ENCODE results near the gene LIME1.

The LIME1 gene

DNA sequence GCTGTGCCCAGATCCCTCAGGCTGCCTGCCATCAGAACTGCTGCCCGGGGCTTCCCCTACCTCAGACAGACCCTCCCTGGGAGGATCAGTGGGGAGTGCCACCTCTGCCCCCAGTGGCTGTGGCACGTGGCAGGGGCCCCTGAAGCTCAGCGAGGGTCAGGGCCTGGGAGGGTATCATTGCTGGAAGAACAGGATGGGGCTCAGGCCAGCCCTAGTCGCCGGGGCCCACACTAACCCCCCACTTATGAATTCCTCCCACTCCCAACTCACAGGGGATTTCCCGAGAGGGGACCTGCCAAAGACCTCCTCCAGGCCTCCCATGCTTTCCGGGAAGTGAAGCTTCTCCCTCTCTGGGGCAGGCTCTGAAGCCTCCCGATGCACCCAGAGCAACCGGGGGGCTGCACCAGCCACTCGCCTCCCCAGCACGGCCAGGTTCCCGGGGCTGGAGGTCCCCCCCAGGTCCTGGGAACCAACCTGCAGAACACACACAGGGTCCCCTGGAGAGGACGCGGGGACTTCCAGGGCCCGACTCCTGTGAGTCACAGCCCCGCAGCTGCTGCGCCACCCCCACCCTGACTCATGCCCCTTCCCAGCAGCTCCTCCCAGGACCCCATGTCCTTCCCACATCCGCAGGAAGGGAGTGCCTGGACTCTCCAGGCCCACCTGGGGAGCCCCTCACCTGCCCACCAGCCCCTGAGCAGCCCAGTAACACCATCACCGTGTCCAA is 37.6 kb upstream of the LIME1 start:
- peak; percentile 92 for DNase-seq (ENCODE audit: low read depth)
- H3K4me3 ChIP-seq (ENCODE audit: low read length) = no peak overlapping the region
- TF ChIP-seq, protein P1, sequence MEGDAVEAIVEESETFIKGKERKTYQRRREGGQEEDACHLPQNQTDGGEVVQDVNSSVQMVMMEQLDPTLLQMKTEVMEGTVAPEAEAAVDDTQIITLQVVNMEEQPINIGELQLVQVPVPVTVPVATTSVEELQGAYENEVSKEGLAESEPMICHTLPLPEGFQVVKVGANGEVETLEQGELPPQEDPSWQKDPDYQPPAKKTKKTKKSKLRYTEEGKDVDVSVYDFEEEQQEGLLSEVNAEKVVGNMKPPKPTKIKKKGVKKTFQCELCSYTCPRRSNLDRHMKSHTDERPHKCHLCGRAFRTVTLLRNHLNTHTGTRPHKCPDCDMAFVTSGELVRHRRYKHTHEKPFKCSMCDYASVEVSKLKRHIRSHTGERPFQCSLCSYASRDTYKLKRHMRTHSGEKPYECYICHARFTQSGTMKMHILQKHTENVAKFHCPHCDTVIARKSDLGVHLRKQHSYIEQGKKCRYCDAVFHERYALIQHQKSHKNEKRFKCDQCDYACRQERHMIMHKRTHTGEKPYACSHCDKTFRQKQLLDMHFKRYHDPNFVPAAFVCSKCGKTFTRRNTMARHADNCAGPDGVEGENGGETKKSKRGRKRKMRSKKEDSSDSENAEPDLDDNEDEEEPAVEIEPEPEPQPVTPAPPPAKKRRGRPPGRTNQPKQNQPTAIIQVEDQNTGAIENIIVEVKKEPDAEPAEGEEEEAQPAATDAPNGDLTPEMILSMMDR (IDR thresholded peaks at IDR 0.05; ENCODE audit: insufficient read depth, low read depth, low read length, missing control alignments) = no peak

GRCh38 chr20:63699466-63700198 is 36.8 kb upstream of the LIME1 start:
- DNase-seq (ENCODE audit: low read depth) = no peak
- H3K4me3 ChIP-seq (ENCODE audit: low read length) = no peak overlapping the region
- TF ChIP-seq, protein P1 (IDR thresholded peaks at IDR 0.05; ENCODE audit: insufficient read depth, low read depth, low read length, missing control alignments) = no peak

DNA sequence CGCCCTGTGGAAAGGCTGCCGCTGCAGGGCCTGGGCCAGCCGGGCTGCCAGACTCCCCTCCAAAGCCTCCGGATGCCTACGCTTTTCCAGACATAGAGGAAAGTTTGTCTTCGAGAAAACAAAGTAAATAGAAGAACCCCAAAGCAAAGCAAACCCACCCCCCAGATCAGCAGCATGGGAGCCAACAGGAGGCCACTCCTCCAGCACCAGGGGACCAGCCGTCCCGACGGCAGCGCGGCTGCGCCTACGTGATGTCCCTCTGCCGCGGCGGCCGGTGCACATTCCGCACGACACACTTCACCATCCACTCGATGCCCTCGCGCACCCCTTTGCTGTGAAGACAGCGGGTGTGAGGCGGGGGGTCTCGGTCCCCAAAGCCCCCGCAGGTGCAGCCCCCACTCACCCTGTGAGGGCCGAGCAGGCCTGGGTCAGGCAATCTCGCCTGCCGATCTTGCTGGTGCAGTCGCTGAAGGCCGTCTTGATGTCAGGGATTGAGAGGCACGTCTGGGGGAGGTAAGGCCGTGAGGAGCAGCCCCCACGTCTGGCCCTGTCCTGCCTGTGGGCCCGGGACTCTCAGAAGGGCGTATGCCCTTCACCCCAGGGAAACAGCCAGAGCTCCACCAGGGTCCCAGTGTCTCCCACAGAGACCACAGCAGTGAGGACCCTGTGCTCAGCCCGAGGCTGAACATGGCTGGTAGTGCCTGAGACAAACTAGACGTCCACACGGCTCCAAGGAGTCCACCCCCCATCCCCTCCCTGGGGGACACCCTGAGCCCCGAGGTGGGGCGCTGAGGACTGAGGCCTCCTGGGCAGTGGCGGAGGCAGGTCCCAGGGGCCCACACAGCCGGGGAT is 36.0 kb upstream of the LIME1 start:
- TF ChIP-seq, protein P1 (IDR thresholded peaks at IDR 0.05; ENCODE audit: insufficient read depth, low read depth, low read length, missing control alignments) = no peak
- no peak for DNase-seq (ENCODE audit: low read depth)
- H3K4me3 ChIP-seq (ENCODE audit: low read length) = no peak overlapping the region

- TF ChIP-seq, protein P1 (IDR thresholded peaks at IDR 0.05; ENCODE audit: insufficient read depth, low read depth, low read length, missing control alignments) = no peak
- DNase-seq (ENCODE audit: low read depth) = no peak
- H3K4me3 ChIP-seq (ENCODE audit: low read length) = no peak overlapping the region
Observed at GRCh38 chr20:63701051-63701328, 35.5 kb upstream of the LIME1 start.

GRCh38 chr20:63701329-63702035 is 35.0 kb upstream of the LIME1 start:
- TF ChIP-seq, protein P1 (IDR thresholded peaks at IDR 0.05; ENCODE audit: insufficient read depth, low read depth, low read length, missing control alignments) = no peak
- no peak overlapping the region for H3K4me3 ChIP-seq (ENCODE audit: low read length)
- DNase-seq (ENCODE audit: low read depth) = no peak

GRCh38 chr20:63702036-63702665 is 34.3 kb upstream of the LIME1 start:
- no peak overlapping the region for H3K4me3 ChIP-seq (ENCODE audit: low read length)
- no peak for DNase-seq (ENCODE audit: low read depth)
- TF ChIP-seq, protein P1 (IDR thresholded peaks at IDR 0.05; ENCODE audit: insufficient read depth, low read depth, low read length, missing control alignments) = no peak

Data from epithelial cell of esophagus (primary cell).